ENCODE measurements around the gene CGB5.

- no peak for TF ChIP-seq CTCF (IDR thresholded peaks at IDR 0.05)
- TF ChIP-seq, protein P1, sequence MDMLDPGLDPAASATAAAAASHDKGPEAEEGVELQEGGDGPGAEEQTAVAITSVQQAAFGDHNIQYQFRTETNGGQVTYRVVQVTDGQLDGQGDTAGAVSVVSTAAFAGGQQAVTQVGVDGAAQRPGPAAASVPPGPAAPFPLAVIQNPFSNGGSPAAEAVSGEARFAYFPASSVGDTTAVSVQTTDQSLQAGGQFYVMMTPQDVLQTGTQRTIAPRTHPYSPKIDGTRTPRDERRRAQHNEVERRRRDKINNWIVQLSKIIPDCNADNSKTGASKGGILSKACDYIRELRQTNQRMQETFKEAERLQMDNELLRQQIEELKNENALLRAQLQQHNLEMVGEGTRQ (IDR thresholded peaks at IDR 0.05; ENCODE audit: borderline replicate concordance, low read depth, low read length), result no peak
- no peak for TF ChIP-seq TAF1 (IDR thresholded peaks at IDR 0.05; ENCODE audit: borderline replicate concordance, low read depth, low read length)
- TF ChIP-seq JUND (IDR thresholded peaks at IDR 0.05), result no peak
- no peak for TF ChIP-seq RAD21 (IDR thresholded peaks at IDR 0.05; ENCODE audit: low read length)
- no peak for TF ChIP-seq NRF1 (IDR thresholded peaks at IDR 0.05; ENCODE audit: low read depth, low read length)
- TF ChIP-seq POLR2AphosphoS5 (IDR thresholded peaks at IDR 0.05; ENCODE audit: low read depth, low read length), result no peak
- TF ChIP-seq MXI1 (IDR thresholded peaks at IDR 0.05; ENCODE audit: low read depth, low read length), result no peak
- TF ChIP-seq YY1 (IDR thresholded peaks at IDR 0.05; ENCODE audit: low read depth), result no peak
Observed at GRCh38 chr19:49020342-49020741, 23.3 kb upstream of the CGB5 start.

Measured in SK-N-SH (cell line).